MM.1S (cell line): ENCODE measurements around the gene SPACA6.

Experiments
- DNase-seq: peaks from one replicate; pipeline ENCODE4 v3.0.0-alpha.2; 2015
- H2AFZ ChIP-seq: fragments of 300-600 bp; sonication (generic); 2 replicates; pipeline ENCODE4 v1.6.0; 2016; ENCODE audit warnings: antibody characterized with exemption, low read length
- H3F3A ChIP-seq: fragments of 300-600 bp; sonication (generic); 2 replicates; pipeline ENCODE4 v1.6.1; 2016; ENCODE audit warnings: mild to moderate bottlenecking, antibody characterized with exemption, low read length, moderate library complexity, mixed read lengths; ENCODE audit not compliant: insufficient read depth
- H3K27ac ChIP-seq: fragments of 300-600 bp; sonication (generic); 2 replicates; pipeline ENCODE4 v1.5.1; 2016; ENCODE audit warnings: mild to moderate bottlenecking, low read length
- H3K27me3 ChIP-seq: fragments of 300-600 bp; sonication (generic); replicated peaks from 2 replicates; pipeline ENCODE4 v1.6.0; 2016; ENCODE audit warnings: low read length; ENCODE audit not compliant: insufficient read depth
- H3K36me3 ChIP-seq: fragments of 300-600 bp; sonication (generic); replicated peaks from 2 replicates; pipeline ENCODE4 v1.6.1; 2016; ENCODE audit warnings: mild to moderate bottlenecking, low read length, mixed read lengths; ENCODE audit not compliant: insufficient read depth
- H3K4me1 ChIP-seq: fragments of 300-600 bp; sonication (generic); 2 replicates; pipeline ENCODE4 v1.6.1; 2016; ENCODE audit warnings: low read length, mixed read lengths
- H3K4me2 ChIP-seq: fragments of 300-600 bp; sonication (generic); 2 replicates; pipeline ENCODE4 v1.6.0; 2016; ENCODE audit warnings: low read depth, low read length
- H3K4me3 ChIP-seq: fragments of 300-600 bp; sonication (generic); 2 replicates; pipeline ENCODE4 v1.5.1; 2016; ENCODE audit warnings: low read length, mixed read lengths
- H3K79me2 ChIP-seq: fragments of 300-600 bp; sonication (generic); 2 replicates; pipeline ENCODE4 v1.6.1; 2016; ENCODE audit warnings: mixed run types, low read length, mixed read lengths
- H3K9ac ChIP-seq: fragments of 300-600 bp; sonication (generic); 2 replicates; pipeline ENCODE4 v1.6.1; 2016; ENCODE audit warnings: low read length, mixed read lengths
- H3K9me2 ChIP-seq: fragments of 300-600 bp; sonication (generic); replicated peaks from 2 replicates; pipeline ENCODE4 v1.6.1; 2016; ENCODE audit warnings: mild to moderate bottlenecking, low read length, mixed read lengths; ENCODE audit not compliant: insufficient read depth
- H3K9me3 ChIP-seq: fragments of 300-600 bp; sonication (generic); replicated peaks from 2 replicates; pipeline ENCODE4 v1.6.1; 2016; ENCODE audit warnings: mild to moderate bottlenecking, low read length, mixed read lengths; ENCODE audit not compliant: insufficient read depth
- H4K20me1 ChIP-seq: fragments of 300-600 bp; sonication (generic); 2 replicates; pipeline ENCODE4 v1.6.1; 2016; ENCODE audit warnings: mild to moderate bottlenecking, low read length, moderate library complexity, mixed read lengths; ENCODE audit not compliant: insufficient read depth
- EZH2 ChIP-seq: fragments of 300-600 bp; sonication (generic); optimal IDR thresholded peaks from 2 replicates; pipeline ENCODE3; 2017; ENCODE audit warnings: low read depth, mild to moderate bottlenecking, antibody characterized with exemption, low read length, mixed read lengths
- EZH2phosphoT487 ChIP-seq: fragments of 300-600 bp; sonication (generic); IDR thresholded peaks from 2 replicates; pipeline ENCODE4 v1.6.1; 2018; ENCODE audit warnings: antibody characterized with exemption, low read length
- TF ChIP-seq, protein P1 (sequence below): fragments of 300-600 bp; sonication (generic); IDR thresholded peaks from 2 replicates; pipeline ENCODE4 v1.5.1; 2016; ENCODE audit warnings: antibody characterized with exemption, low read length, mixed read lengths

SPACA6 gene

DNA sequence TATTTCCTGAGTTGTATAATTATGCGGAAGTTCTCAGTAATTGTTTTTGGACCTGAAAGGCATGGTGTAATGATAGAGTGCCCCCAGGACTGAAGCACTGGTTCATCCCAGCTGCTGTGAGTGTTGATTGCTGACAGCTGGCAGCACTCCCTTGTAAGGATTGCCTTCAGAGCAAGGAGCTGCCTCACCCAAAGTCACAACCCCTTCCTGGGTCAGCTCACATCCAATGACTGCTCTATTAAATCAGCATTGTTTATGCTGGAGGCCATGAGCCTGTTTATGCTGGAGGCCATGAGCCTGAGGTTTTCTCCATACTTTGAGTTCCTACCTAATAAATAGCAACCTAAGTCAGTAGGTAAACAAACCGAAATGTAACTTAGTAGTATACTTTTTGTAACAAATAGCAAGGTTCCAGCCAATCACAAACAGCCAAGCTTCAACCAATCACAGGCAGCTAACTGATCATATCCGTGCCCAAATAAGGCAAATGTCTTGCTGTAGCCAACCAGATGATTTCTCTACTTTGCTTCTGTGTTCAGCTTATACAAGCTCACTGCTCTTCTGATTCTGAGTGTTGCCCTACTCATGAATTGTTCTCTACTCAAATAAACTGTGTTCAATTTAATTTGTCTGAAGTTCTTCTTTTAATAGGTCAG lies 11.7 kb upstream of the SPACA6 start:
- H3K9me2 ChIP-seq = no peaks in the 10 kb centered on the region
- no peaks in the 10 kb centered on the region for H3K79me2 ChIP-seq
- no peak overlapping the region for H3K4me3 ChIP-seq
- no peaks in the 10 kb centered on the region for H3F3A ChIP-seq
- DNase-seq = no peak
- no peak overlapping the region for H2AFZ ChIP-seq
- no peaks in the 10 kb centered on the region for H3K36me3 ChIP-seq
- no peak for TF ChIP-seq EZH2phosphoT487
- TF ChIP-seq EZH2 = no peak
- TF ChIP-seq, protein P1, sequence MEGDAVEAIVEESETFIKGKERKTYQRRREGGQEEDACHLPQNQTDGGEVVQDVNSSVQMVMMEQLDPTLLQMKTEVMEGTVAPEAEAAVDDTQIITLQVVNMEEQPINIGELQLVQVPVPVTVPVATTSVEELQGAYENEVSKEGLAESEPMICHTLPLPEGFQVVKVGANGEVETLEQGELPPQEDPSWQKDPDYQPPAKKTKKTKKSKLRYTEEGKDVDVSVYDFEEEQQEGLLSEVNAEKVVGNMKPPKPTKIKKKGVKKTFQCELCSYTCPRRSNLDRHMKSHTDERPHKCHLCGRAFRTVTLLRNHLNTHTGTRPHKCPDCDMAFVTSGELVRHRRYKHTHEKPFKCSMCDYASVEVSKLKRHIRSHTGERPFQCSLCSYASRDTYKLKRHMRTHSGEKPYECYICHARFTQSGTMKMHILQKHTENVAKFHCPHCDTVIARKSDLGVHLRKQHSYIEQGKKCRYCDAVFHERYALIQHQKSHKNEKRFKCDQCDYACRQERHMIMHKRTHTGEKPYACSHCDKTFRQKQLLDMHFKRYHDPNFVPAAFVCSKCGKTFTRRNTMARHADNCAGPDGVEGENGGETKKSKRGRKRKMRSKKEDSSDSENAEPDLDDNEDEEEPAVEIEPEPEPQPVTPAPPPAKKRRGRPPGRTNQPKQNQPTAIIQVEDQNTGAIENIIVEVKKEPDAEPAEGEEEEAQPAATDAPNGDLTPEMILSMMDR = no peak
- H3K4me2 ChIP-seq = no peak overlapping the region
- H3K9ac ChIP-seq = no peak overlapping the region
- no peaks in the 10 kb centered on the region for H4K20me1 ChIP-seq
- no peaks in the 10 kb centered on the region for H3K27me3 ChIP-seq
- no peak overlapping the region for H3K27ac ChIP-seq
- H3K9me3 ChIP-seq = no peaks in the 10 kb centered on the region
- no peaks in the 10 kb centered on the region for H3K4me1 ChIP-seq

DNA sequence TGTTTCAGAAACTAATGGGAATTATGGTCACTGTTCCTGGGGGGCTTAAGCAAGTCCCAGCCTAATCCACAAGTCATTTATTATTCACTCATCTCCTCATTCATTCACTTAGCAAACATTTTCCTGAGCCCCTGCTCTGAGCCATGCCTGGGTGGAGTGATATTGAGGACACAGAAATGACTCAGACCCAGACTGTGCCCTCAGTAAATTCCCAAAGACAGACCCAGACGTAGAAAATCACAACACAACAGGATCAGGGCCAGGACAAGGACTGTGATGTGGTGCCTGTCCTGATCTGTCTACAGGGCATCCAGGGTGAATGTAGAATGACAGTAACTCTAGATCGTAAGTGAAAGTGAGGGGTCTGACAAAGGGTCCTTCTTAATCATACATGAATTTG lies 7.0 kb upstream of the SPACA6 start:
- Histone ChIP-seq H3K9me2 (no peaks in the 10 kb centered on the region), H3K4me2 (no peak overlapping the region), H3K36me3 (no peaks in the 10 kb centered on the region), H3K4me1 (no peaks in the 10 kb centered on the region), H4K20me1 (no peaks in the 10 kb centered on the region), H3K27ac (no peak overlapping the region), H2AFZ (no peak overlapping the region), H3K4me3 (no peak overlapping the region), H3K9ac (no peak overlapping the region), H3K27me3 (no peaks in the 10 kb centered on the region), H3F3A (no peaks in the 10 kb centered on the region), H3K9me3 (no peaks in the 10 kb centered on the region), H3K79me2 (no peaks in the 10 kb centered on the region)
- DNase-seq = no peak
- TF ChIP-seq EZH2phosphoT487 = no peak
- TF ChIP-seq, protein P1 = no peak
- no peak for TF ChIP-seq EZH2

DNA sequence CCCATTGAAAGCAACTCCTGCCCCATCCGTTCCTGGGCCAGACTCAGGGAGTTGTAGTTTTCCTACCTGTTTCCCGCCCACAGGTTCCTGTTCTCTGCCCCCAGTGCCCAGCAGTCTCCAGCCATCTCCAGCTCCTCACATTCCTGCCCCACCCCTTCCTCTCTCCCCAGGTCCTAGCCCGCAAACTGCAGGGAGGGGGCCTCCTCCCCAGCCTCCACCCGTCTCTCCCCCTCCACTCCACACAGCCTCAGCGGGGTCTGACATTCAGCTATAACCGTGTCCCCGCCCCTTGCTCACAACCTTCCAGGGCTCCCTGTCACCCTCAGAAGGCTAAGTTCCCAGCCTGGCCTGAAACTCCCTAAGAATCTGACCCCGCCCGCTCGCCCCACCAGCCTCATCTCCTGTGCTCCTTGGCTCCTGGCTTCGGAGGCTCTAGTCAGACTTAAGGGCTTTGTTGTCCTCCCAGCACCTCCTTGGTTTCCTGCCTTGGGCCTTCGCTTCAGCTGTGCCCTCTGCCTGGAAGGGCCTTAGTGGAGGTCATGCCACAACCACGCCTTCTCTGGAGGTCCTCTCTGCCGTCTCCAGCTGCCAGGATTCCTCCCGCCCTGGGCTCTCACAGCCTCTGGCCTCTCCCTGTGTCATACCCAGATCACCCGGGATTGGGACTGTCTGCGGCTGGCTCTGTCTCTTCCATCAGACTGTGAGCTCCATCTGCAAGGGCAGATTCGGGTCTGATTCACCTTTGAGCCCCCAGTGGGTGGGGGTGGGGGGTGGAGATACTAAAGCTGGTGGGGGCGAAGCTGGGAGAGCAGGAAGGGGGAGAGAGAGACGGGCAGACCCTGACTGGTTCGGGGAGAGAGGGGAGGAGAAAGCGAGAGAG lies 5.1 kb upstream of the SPACA6 start:
- Histone ChIP-seq H3K27me3 (no peaks in the 10 kb centered on the region), H3K9me3 (no peaks in the 10 kb centered on the region), H3F3A (no peaks in the 10 kb centered on the region), H3K36me3 (no peaks in the 10 kb centered on the region), H3K4me1 (no peaks in the 10 kb centered on the region), H4K20me1 (no peaks in the 10 kb centered on the region), H3K79me2 (no peaks in the 10 kb centered on the region), H3K4me2 (no peak overlapping the region), H3K9ac (no peak overlapping the region), H3K9me2 (no peaks in the 10 kb centered on the region), H2AFZ (no peak overlapping the region), H3K27ac (no peak overlapping the region), H3K4me3 (no peak overlapping the region)
- no peak for DNase-seq
- TF ChIP-seq EZH2phosphoT487 = no peak
- TF ChIP-seq EZH2 = no peak
- TF ChIP-seq, protein P1 = no peak
